Measurements from ENCODE around the gene ATP8A2. TPM values are rescaled to one million over a fixed set of nuclear protein-coding genes. Genes with fewer than 3 reads are reported as not detected.

The ATP8A2 gene
- total and polyA plus RNA-seq, 10 of the 15 experiments (the other 5 are each of a cell fraction or from before 2014, with no cell fraction given): 0.01 to 0.04 (median 0.04) TPM; not detected in 7

DNA sequence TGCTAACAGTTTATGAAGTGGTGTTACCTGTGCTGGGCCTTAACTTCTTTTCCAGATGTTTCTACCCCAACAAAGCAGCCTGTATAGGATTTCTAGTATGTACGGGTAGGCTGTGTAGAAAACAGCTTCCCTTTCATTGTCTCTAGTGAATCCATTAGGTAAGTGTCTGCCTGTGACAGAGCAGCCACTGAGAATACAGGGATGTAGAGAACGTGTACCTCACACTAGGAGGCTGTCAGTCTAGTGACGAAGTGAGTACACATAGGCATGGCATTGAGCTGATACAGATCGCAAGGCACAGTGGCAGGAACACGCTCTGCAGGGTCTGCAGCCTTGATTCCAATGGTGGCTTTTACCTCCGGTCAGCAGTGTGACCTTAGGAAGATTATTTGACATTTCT lies 562.4 kb downstream of the ATP8A2 start:
- ChIA-PET POLR2A (no interaction called here), RAD21 (ENCODE audit: unreplicated experiment) (no interaction called here), CTCF (no interaction called here), SMC1A (ENCODE audit: uncharacterized antibody, unreplicated experiment) (no interaction called here)
- whole genome bisulfite sequencing (ENCODE audit: insufficient coverage, insufficient replicate concordance, low lambda C conversion rate, missing lambda C conversion rate): 27% methylated on average over 6 of the region's 6 CpGs
- Histone ChIP-seq H3K4me3 (no peak overlapping the region), H3K27me3 (replicated peaks in 1 of 2; ENCODE audit: control insufficient read depth in 2 of 2, insufficient read depth in 2 of 2, low read length in 1 of 2) (no peaks in the 10 kb centered on the region), H3K9ac (ENCODE audit: control insufficient read depth, insufficient read depth, low read length) (no peak overlapping the region), H3K27ac (ENCODE audit: control insufficient read depth, insufficient read depth) (no peak overlapping the region), H3K79me2 (ENCODE audit: control insufficient read depth, insufficient read depth, low read length) (no peaks in the 10 kb centered on the region), H4K20me1 (ENCODE audit: control insufficient read depth, insufficient read depth) (no peaks in the 10 kb centered on the region), H3K4me2 (ENCODE audit: control insufficient read depth, insufficient read depth) (no peak overlapping the region), H3K9me3 (replicated peaks; ENCODE audit: control insufficient read depth, insufficient read depth, low read length) (no peaks in the 10 kb centered on the region), H3K36me3 (ENCODE audit: control insufficient read depth in 2 of 2, insufficient read depth in 2 of 2, low read length in 1 of 2) (no peaks in the 10 kb centered on the region), H3K4me1 (ENCODE audit: control insufficient read depth, insufficient read depth, low read length) (no peaks in the 10 kb centered on the region), H2AFZ (ENCODE audit: control insufficient read depth, low read depth, low read length) (no peak overlapping the region)
- TF ChIP-seq SIN3A (IDR thresholded peaks at IDR 0.05; ENCODE audit: low read depth, low read length) (no peak), ATF2 (IDR thresholded peaks at IDR 0.05; ENCODE audit: low read length) (no peak), MEF2A (IDR thresholded peaks at IDR 0.05; ENCODE audit: insufficient read depth, low read depth, low read length) (no peak), MAX (IDR thresholded peaks at IDR 0.05; ENCODE audit: low read depth, low read length) (no peak), EED (IDR thresholded peaks at IDR 0.05; ENCODE audit: low read depth) (no peak), RBBP5 (conservative IDR thresholded peaks at IDR 0.05) (no peak)
- TF ChIP-seq, protein P1, sequence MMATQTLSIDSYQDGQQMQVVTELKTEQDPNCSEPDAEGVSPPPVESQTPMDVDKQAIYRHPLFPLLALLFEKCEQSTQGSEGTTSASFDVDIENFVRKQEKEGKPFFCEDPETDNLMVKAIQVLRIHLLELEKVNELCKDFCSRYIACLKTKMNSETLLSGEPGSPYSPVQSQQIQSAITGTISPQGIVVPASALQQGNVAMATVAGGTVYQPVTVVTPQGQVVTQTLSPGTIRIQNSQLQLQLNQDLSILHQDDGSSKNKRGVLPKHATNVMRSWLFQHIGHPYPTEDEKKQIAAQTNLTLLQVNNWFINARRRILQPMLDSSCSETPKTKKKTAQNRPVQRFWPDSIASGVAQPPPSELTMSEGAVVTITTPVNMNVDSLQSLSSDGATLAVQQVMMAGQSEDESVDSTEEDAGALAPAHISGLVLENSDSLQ (IDR thresholded peaks at IDR 0.05): no peak
- no peak for DNase-seq (ENCODE audit: low read depth, low spot score)
- no peak for FAIRE-seq
- ATAC-seq: no peak
- no TSS peak for BruUV-seq (replicated peaks)
- in situ Hi-C loops (cut with MboI): no loop called here
- intact Hi-C loops (cut with micrococcal nuclease; ENCODE audit: unreplicated experiment): no loop called here

Data from GM12878 (cell line).